A549 (cell line): ENCODE data around the gene PRAC1. TPM values are rescaled to one million over a fixed set of nuclear protein-coding genes. Genes with fewer than 3 reads are reported as not detected.

Experiments
- ATAC-seq, 2 experiments: fragments of 200-7000 bp in 1 of 2; fragments of >200 bp in 1 of 2; cut with Nextera tagmentation in 1 of 2; cut with Tn5 transposase in 1 of 2; 3 replicates each; pipeline versions ENCODE4 v1.8.0 to v1.9.1; 2018 to 2020; ENCODE audit warnings: mild to moderate bottlenecking in 1 of 2, moderate library complexity in 1 of 2
- CTCF ChIA-PET: fragments of 300-600 bp; sonication (Branson Sonifier 250); formaldehyde crosslinking; extraction: SDS; loops from one replicate; lab custom pipeline; 2021; ENCODE audit warnings: antibody characterized with exemption, inconsistent platforms; lab: Yijun Ruan, JAX
- POLR2A ChIA-PET: fragments of 350-600 bp; formaldehyde crosslinking; extraction: SDS; loops from one replicate; lab custom pipeline; 2021; ENCODE audit warnings: antibody characterized with exemption, inconsistent platforms; lab: Yijun Ruan, JAX
- DNase-seq, 2 experiments: peaks; one replicate each; pipeline versions ENCODE4 v3.0.0 to v3.0.0-alpha.2; 2011 to 2016; ENCODE audit warnings: low read depth in 1 of 2, low spot score in 1 of 2
- FAIRE-seq: peaks from 2 replicates; lab custom pipeline; 2011; peaks lifted over from hg19 to GRCh38; lab: Jason Lieb, UNC
- H3K27ac ChIP-seq, 2 experiments: fragments of >200 bp; sonication (Bioruptor Twin); formaldehyde crosslinking; 3 replicates each; pipeline ENCODE4 v1.5.1; 2016 to 2017
- H3K4me1 ChIP-seq: fragments of >200 bp; sonication (Bioruptor Twin); formaldehyde crosslinking; 3 replicates; pipeline ENCODE4 v1.6.1; 2016
- H3K4me2 ChIP-seq: fragments of >200 bp; sonication (Bioruptor Twin); formaldehyde crosslinking; 3 replicates; pipeline ENCODE4 v1.6.1; 2016
- H3K4me3 ChIP-seq: fragments of >200 bp; sonication (Bioruptor Twin); formaldehyde crosslinking; 3 replicates; pipeline ENCODE4 v1.5.1; 2016
- H3K9me3 ChIP-seq: fragments of >200 bp; sonication (Bioruptor Twin); formaldehyde crosslinking; 3 replicates; pipeline ENCODE4 v1.6.1; 2016
- CEBPB ChIP-seq, 2 experiments: fragments of >200 bp in 1 of 2; sonication (Bioruptor Twin) in 1 of 2; formaldehyde crosslinking in 1 of 2; IDR thresholded peaks; 2 replicates each; pipeline ENCODE4 v1.6.1; 2012 to 2016
- EP300 ChIP-seq, 2 experiments: fragments of >200 bp; sonication (Bioruptor Twin); formaldehyde crosslinking; IDR thresholded peaks; 2 replicates in 1 of 2; 3 replicates in 1 of 2; pipeline ENCODE4 v1.6.1; 2016 to 2017
- ESRRA ChIP-seq: fragments of 150-350 bp; IDR thresholded peaks from 2 replicates; pipeline ENCODE4 v1.6.1; 2014; ENCODE audit warnings: mild to moderate bottlenecking, low read length, borderline replicate concordance
- FOSL2 ChIP-seq, 2 experiments: fragments of 450-650 bp in 1 of 2; fragments of >200 bp in 1 of 2; sonication (Bioruptor Twin) in 1 of 2; formaldehyde crosslinking; IDR thresholded peaks; 2 replicates each; pipeline versions ENCODE4 v1.5.0 to v1.6.1; 2016 to 2020; ENCODE audit warnings: mild to moderate bottlenecking in 1 of 2, moderate library complexity in 1 of 2
- FOXS1 ChIP-seq: fragments of 250-450 bp; sonication (Bioruptor Pico); IDR thresholded peaks from 2 replicates; pipeline ENCODE4 v1.5.0; 2020; ENCODE audit warnings: mild to moderate bottlenecking, moderate library complexity
- HOXB13 ChIP-seq: fragments of 250-450 bp; sonication (Bioruptor Pico); IDR thresholded peaks from 2 replicates; pipeline ENCODE4 v1.5.0; 2020; ENCODE audit warnings: low read depth, mild to moderate bottlenecking, moderate library complexity
- HOXB5 ChIP-seq: fragments of 250-450 bp; sonication (Bioruptor Pico); IDR thresholded peaks from 2 replicates; pipeline ENCODE4 v1.5.0; 2020; ENCODE audit warnings: mild to moderate bottlenecking, moderate library complexity
- JUN ChIP-seq, 2 experiments: fragments of >200 bp; sonication (Bioruptor Twin); formaldehyde crosslinking; IDR thresholded peaks; 2 replicates in 1 of 2; 3 replicates in 1 of 2; pipeline ENCODE4 v1.6.1; 2016 to 2017
- MAZ ChIP-seq: fragments of 150-350 bp; IDR thresholded peaks from 2 replicates; pipeline ENCODE4 v1.6.1; 2014; ENCODE audit warnings: antibody characterized with exemption, low read depth, low read length, borderline replicate concordance
- NFE2L2 ChIP-seq: fragments of 150-350 bp; conservative IDR thresholded peaks from 2 replicates; pipeline ENCODE4 v1.6.1; 2014; ENCODE audit warnings: low read length
- PHF8 ChIP-seq: fragments of 200-600 bp; sonication (generic); IDR thresholded peaks from 2 replicates; pipeline ENCODE4 v1.6.1; 2016; ENCODE audit warnings: low read depth, mild to moderate bottlenecking, antibody characterized with exemption, moderate library complexity, borderline replicate concordance
- POLR2A ChIP-seq: IDR thresholded peaks from 2 replicates; pipeline ENCODE4 v1.6.1; 2012; ENCODE audit warnings: mild to moderate bottlenecking, low read length
- POLR2AphosphoS2 ChIP-seq: conservative IDR thresholded peaks from 2 replicates; pipeline ENCODE4 v1.6.1; 2012; ENCODE audit warnings: low read length, improper control_type of control experiment, inconsistent platforms
- RAD21 ChIP-seq, 2 experiments: fragments of >200 bp in 1 of 2; sonication (Bioruptor Twin) in 1 of 2; formaldehyde crosslinking in 1 of 2; IDR thresholded peaks in 1 of 2; conservative IDR thresholded peaks in 1 of 2; 2 replicates in 1 of 2; 3 replicates in 1 of 2; pipeline ENCODE4 v1.6.1; 2012 to 2018; ENCODE audit warnings: inconsistent platforms in 1 of 2
- RARB ChIP-seq: fragments of 250-450 bp; sonication (Bioruptor Pico); IDR thresholded peaks from 2 replicates; pipeline ENCODE4 v1.8.0; 2021; ENCODE audit warnings: mild to moderate bottlenecking, moderate library complexity
- RCOR1 ChIP-seq: fragments of 150-350 bp; IDR thresholded peaks from 2 replicates; pipeline ENCODE4 v1.6.1; 2014; ENCODE audit warnings: antibody characterized with exemption, low read length, low read depth
- RNF2 ChIP-seq: fragments of 200-600 bp; sonication (generic); IDR thresholded peaks from 2 replicates; pipeline ENCODE4 v1.6.1; 2016; ENCODE audit warnings: low read depth, mild to moderate bottlenecking, antibody characterized with exemption, moderate library complexity, borderline replicate concordance
- SREBF2 ChIP-seq: fragments of 450-650 bp; IDR thresholded peaks from 2 replicates; pipeline ENCODE4 v1.6.1; 2014; ENCODE audit warnings: mild to moderate bottlenecking, moderate library complexity
- TFCP2L1 ChIP-seq: fragments of 250-450 bp; sonication (Bioruptor Pico); IDR thresholded peaks from 2 replicates; pipeline ENCODE4 v1.5.0; 2021; ENCODE audit warnings: mild to moderate bottlenecking
- ZFP36 ChIP-seq: fragments of 450-650 bp; IDR thresholded peaks from 2 replicates; pipeline ENCODE4 v1.6.1; 2014; ENCODE audit warnings: borderline replicate concordance; ENCODE audit not compliant: partially characterized antibody
- ZNF302 ChIP-seq: fragments of 250-450 bp; sonication (Bioruptor Pico); IDR thresholded peaks from 2 replicates; pipeline ENCODE4 v1.9.0; 2021; ENCODE audit warnings: inconsistent platforms, mild to moderate bottlenecking, moderate library complexity
- WGBS: methylation state at CpG from one replicate; pipeline ENCODE4 v1.1.6; 2017; ENCODE audit errors: missing lambda C conversion rate; 5-methylcytosine and 5-hydroxymethylcytosine counted together
- polyA plus RNA-seq, 4 experiments: library from polyadenylated mRNA; depleted of rRNA in 3 of 4; stranded (reverse); fragments of >200 nt; fragmentation: RNase III in 1 of 4; extraction: RNeasy Plus Mini Kit Qiagen cat#74134 plus additional on column Dnase treatment in 1 of 4; gene quantifications; 2 replicates in 3 of 4; 3 replicates in 1 of 4; pipeline ENCODE4 v1.2.3, GENCODE V29; 2011 to 2017
- TF ChIP-seq, protein P1 (sequence below): fragments of >200 bp; sonication (Bioruptor Twin); formaldehyde crosslinking; IDR thresholded peaks from 3 replicates; pipeline ENCODE4 v1.5.1; 2016
- TF ChIP-seq, protein P2 (sequence below): fragments of 450-650 bp; IDR thresholded peaks from 2 replicates; pipeline ENCODE4 v1.6.1; 2014; ENCODE audit warnings: antibody characterized with exemption
- TF ChIP-seq, protein P3 (sequence below): IDR thresholded peaks from 2 replicates; pipeline ENCODE4 v1.6.1; 2012
- TF ChIP-seq, protein P4 (sequence below): fragments of >200 bp; sonication (Bioruptor Twin); formaldehyde crosslinking; IDR thresholded peaks from 3 replicates; pipeline ENCODE4 v1.6.1; 2016

PRAC1 gene
- polyA plus RNA-seq, 2 of the 4 experiments (the other 2 are of a cell fraction): not detected

DNA sequence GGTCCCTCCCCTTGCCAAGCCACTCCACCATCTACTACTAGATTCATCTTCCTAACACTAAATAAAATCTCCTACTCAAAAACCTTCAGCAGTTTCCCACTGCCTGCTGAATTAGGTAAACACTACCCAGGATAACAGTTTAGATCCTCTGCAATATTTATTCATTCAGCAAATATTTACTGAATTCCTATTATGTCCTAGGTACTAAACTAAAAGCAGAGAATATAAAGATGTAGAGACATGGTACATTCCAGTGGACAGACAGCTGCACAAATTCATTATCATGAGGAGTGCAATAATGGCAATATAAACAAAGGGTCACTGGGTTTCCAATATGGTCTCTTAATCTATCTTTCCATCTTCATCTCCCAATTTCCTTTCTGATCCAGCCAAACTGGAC lies 37.0 kb upstream of the PRAC1 start:
- peaks cover 21% of the 10 kb centered on the region; the same call in 2 of the 3 replicates for H3K4me1 ChIP-seq
- DNase-seq: no peak
- no peaks in the 10 kb centered on the region for H3K9me3 ChIP-seq
- POLR2A ChIA-PET: no interaction called here
- CTCF ChIA-PET: interaction anchor here (0.6 to 18.5 kb wide), 9 partner anchors 8 to 125 kb away, joined by 3 to 171 read pairs (median 7); partner anchors contain the start of genes PRAC1 and PRAC2
- no peak overlapping the region for H3K4me3 ChIP-seq
- H3K4me2 ChIP-seq: peak overlapping the region; percentile 24; the same call in 2 of the 3 replicates
- no peak for ATAC-seq
- peak; percentile 54 for FAIRE-seq
- no peak overlapping the region for H3K27ac ChIP-seq
- TF ChIP-seq CEBPB (IDR thresholded peaks at IDR 0.05) (no peak), HOXB5 (CRISPR knock-in tag) (no peak), HOXB13 (CRISPR knock-in tag) (no peak), ESRRA (no peak), RAD21 (conservative IDR thresholded peaks at IDR 0.05 in 1 of 2, IDR thresholded peaks at IDR 0.05 in 1 of 2) (no peak), ZFP36 (no peak), ZNF302 (no peak), POLR2AphosphoS2 (no peak)
- TF ChIP-seq, protein P1, sequence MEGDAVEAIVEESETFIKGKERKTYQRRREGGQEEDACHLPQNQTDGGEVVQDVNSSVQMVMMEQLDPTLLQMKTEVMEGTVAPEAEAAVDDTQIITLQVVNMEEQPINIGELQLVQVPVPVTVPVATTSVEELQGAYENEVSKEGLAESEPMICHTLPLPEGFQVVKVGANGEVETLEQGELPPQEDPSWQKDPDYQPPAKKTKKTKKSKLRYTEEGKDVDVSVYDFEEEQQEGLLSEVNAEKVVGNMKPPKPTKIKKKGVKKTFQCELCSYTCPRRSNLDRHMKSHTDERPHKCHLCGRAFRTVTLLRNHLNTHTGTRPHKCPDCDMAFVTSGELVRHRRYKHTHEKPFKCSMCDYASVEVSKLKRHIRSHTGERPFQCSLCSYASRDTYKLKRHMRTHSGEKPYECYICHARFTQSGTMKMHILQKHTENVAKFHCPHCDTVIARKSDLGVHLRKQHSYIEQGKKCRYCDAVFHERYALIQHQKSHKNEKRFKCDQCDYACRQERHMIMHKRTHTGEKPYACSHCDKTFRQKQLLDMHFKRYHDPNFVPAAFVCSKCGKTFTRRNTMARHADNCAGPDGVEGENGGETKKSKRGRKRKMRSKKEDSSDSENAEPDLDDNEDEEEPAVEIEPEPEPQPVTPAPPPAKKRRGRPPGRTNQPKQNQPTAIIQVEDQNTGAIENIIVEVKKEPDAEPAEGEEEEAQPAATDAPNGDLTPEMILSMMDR: no peak
- TF ChIP-seq, protein P2, sequence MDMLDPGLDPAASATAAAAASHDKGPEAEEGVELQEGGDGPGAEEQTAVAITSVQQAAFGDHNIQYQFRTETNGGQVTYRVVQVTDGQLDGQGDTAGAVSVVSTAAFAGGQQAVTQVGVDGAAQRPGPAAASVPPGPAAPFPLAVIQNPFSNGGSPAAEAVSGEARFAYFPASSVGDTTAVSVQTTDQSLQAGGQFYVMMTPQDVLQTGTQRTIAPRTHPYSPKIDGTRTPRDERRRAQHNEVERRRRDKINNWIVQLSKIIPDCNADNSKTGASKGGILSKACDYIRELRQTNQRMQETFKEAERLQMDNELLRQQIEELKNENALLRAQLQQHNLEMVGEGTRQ: no peak

DNA sequence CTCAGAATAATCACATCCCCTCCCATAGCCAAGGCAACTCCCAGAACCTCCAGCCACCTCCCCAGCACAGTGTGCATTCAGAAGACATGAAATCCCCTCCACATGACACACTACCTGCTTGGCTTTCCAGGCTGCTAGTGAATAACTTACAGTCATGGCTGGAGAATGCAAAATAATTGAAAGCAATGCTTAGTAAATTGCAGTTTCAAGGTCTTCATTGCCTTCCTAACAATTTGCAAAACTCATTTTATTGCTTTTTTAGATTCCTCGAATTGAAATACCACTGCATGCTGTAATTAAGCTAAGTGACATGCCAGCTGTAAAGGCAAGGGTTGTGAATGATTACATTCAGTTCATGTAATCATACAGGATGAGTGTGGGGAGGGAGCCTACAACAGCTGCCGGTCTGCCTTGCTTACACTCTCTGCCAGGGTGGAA lies 35.2 kb upstream of the PRAC1 start:
- ATAC-seq: peak in 1 of 2 experiments; percentile 52; a peak in 3 of 6 replicates
- DNase-seq: no peak
- no peak overlapping the region for H3K4me2 ChIP-seq
- POLR2A ChIA-PET: no interaction called here
- peak; percentile 61 for FAIRE-seq
- H3K27ac ChIP-seq: no peak overlapping the region
- H3K4me3 ChIP-seq: no peak overlapping the region
- WGBS: 47% methylated on average over 2 of the region's 2 CpGs
- TF ChIP-seq RNF2: no peak
- TF ChIP-seq, all 56 proteins: peak for 0
- H3K9me3 ChIP-seq: no peaks in the 10 kb centered on the region
- CTCF ChIA-PET: interaction anchor here (0.9 to 18.5 kb wide), 7 partner anchors 8 to 121 kb away, joined by 3 to 171 read pairs (median 12); partner anchors contain the start of genes PRAC1 and PRAC2
- H3K4me1 ChIP-seq: peaks cover 33% of the 10 kb centered on the region

DNA sequence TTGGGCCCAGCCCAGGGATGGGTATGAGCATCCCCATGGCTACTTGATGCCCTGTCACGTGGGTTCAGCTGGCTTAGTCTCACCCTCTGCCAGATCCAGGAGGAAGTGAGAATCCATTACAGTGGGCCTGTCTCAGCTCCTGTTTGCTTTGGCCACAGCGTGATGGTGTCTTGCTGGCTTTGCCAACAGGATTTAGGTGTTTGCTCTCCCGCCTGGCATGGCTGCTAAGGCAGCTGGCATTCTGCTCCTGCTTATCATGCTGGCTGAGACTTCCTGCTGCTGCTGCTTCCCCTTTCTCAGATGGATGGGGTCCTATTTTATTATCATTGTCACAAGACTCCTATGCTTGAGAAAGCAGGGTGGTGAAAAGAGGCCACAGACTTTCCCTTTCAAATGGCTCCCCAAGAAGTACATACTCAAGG lies 34.5 kb upstream of the PRAC1 start:
- FAIRE-seq (no peak), DNase-seq (no peak), ATAC-seq (no peak)
- ChIA-PET POLR2A (no interaction called here), CTCF (interaction anchor here (0.6 to 18.5 kb wide), 7 partner anchors 33 to 494 kb away, joined by 3 to 171 read pairs (median 3); partner anchors contain the start of genes PRAC1 and PRAC2)
- peaks cover 40% of the 10 kb centered on the region for H3K4me1 ChIP-seq
- TF ChIP-seq POLR2A (no peak), RARB (CRISPR knock-in tag) (no peak), MAZ (no peak)
- H3K9me3 ChIP-seq: no peaks in the 10 kb centered on the region
- H3K4me3 ChIP-seq: no peak overlapping the region
- WGBS: 65% methylated on average over 3 of the region's 3 CpGs
- H3K27ac ChIP-seq: no peak overlapping the region
- no peak overlapping the region for H3K4me2 ChIP-seq

DNA sequence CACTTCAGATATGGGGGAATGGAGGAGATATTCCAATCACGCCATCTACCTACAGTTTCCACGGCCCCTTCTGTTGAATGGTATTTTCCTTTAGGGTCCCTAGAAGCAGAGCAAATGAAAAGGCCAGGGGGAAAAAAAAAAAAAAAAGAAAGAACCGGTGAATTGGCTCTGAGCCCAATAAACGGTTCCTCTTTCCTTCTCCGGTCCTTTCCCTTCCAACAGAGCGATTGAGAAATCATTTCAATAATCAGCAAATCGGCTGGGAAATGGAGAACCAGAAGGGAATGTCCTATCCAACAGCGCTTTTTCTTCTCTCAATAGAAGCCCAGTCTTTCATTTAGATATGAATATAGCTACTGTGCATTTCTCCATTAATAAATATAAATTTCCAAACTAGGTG lies 33.0 kb upstream of the PRAC1 start:
- no peak for FAIRE-seq
- no peak overlapping the region for H3K4me2 ChIP-seq
- H3K4me3 ChIP-seq: no peak overlapping the region
- WGBS: 81% methylated on average over 8 of the region's 8 CpGs
- POLR2A ChIA-PET: no interaction called here
- peaks cover 49% of the 10 kb centered on the region for H3K4me1 ChIP-seq
- no peak for TF ChIP-seq SREBF2
- TF ChIP-seq, protein P3, sequence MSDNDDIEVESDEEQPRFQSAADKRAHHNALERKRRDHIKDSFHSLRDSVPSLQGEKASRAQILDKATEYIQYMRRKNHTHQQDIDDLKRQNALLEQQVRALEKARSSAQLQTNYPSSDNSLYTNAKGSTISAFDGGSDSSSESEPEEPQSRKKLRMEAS: no peak
- TF ChIP-seq, protein P4, sequence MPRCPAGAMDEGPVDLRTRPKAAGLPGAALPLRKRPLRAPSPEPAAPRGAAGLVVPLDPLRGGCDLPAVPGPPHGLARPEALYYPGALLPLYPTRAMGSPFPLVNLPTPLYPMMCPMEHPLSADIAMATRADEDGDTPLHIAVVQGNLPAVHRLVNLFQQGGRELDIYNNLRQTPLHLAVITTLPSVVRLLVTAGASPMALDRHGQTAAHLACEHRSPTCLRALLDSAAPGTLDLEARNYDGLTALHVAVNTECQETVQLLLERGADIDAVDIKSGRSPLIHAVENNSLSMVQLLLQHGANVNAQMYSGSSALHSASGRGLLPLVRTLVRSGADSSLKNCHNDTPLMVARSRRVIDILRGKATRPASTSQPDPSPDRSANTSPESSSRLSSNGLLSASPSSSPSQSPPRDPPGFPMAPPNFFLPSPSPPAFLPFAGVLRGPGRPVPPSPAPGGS: no peak
- TF ChIP-seq NFE2L2: no peak
- TF ChIP-seq PHF8: no peak
- TF ChIP-seq ZNF302: no peak
- no peak for TF ChIP-seq JUN (IDR thresholded peaks at IDR 0.05)
- TF ChIP-seq FOSL2 (IDR thresholded peaks at IDR 0.05): no peak
- TF ChIP-seq FOSL2 (CRISPR knock-in tag; IDR thresholded peaks at IDR 0.05): no peak
- TF ChIP-seq MAZ: no peak
- TF ChIP-seq EP300 (IDR thresholded peaks at IDR 0.05): no peak
- no peak for TF ChIP-seq FOXS1 (CRISPR knock-in tag)
- no peak for TF ChIP-seq TFCP2L1 (CRISPR knock-in tag)
- no peak for TF ChIP-seq RAD21 (conservative IDR thresholded peaks at IDR 0.05 in 1 of 2, IDR thresholded peaks at IDR 0.05 in 1 of 2)
- TF ChIP-seq RCOR1: no peak
- DNase-seq: no peak
- no peak overlapping the region for H3K27ac ChIP-seq
- no peaks in the 10 kb centered on the region for H3K9me3 ChIP-seq
- CTCF ChIA-PET: interaction anchor here (1.0 to 18.5 kb wide), 5 partner anchors 13 to 36 kb away, joined by 3 to 171 read pairs (median 3); partner anchors contain the start of genes PRAC1 and PRAC2
- no peak for ATAC-seq
